ENCODE data around the gene NDUFAF8. TPM values are rescaled to one million over a fixed set of nuclear protein-coding genes. Genes with fewer than 3 reads are reported as not detected.

Gene NDUFAF8
- total RNA-seq, 1 donor from 2014 or later: 61.5 TPM

DNA sequence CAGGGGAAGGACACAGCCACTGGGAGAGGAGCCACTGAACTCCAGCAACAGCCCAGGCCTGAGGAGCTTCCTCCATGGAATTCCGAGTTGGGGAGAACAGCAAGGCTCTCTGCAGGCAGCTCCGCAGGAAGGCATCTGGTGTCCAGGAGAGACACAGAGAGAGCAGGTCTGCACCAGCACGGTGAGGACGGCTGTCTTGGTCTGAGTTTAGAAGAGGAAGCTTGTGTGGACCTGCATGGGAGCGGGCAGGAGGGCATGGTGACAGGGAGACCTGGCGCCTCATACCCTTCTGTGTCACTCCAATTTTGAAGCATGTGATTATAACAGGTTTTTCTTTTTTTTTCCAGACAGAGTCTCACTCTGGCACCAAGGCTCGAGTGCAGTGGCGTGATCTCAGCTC lies 49.6 kb downstream of the NDUFAF8 start:
- Histone ChIP-seq H3K36me3 (peaks cover 16% of the 10 kb centered on the region), H3K27me3 (ENCODE audit: low read depth) (no peaks in the 10 kb centered on the region), H3K27ac (replicated peaks) (no peak overlapping the region), H3K4me3 (no peak overlapping the region), H3K9me3 (replicated peaks) (no peaks in the 10 kb centered on the region), H3K4me1 (peaks cover 68% of the 10 kb centered on the region)
- TF ChIP-seq, protein P1, sequence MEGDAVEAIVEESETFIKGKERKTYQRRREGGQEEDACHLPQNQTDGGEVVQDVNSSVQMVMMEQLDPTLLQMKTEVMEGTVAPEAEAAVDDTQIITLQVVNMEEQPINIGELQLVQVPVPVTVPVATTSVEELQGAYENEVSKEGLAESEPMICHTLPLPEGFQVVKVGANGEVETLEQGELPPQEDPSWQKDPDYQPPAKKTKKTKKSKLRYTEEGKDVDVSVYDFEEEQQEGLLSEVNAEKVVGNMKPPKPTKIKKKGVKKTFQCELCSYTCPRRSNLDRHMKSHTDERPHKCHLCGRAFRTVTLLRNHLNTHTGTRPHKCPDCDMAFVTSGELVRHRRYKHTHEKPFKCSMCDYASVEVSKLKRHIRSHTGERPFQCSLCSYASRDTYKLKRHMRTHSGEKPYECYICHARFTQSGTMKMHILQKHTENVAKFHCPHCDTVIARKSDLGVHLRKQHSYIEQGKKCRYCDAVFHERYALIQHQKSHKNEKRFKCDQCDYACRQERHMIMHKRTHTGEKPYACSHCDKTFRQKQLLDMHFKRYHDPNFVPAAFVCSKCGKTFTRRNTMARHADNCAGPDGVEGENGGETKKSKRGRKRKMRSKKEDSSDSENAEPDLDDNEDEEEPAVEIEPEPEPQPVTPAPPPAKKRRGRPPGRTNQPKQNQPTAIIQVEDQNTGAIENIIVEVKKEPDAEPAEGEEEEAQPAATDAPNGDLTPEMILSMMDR (IDR thresholded peaks at IDR 0.05; ENCODE audit: borderline replicate concordance): no peak
- intact Hi-C loops (cut with micrococcal nuclease): no loop called here
- no peak for DNase-seq

DNA sequence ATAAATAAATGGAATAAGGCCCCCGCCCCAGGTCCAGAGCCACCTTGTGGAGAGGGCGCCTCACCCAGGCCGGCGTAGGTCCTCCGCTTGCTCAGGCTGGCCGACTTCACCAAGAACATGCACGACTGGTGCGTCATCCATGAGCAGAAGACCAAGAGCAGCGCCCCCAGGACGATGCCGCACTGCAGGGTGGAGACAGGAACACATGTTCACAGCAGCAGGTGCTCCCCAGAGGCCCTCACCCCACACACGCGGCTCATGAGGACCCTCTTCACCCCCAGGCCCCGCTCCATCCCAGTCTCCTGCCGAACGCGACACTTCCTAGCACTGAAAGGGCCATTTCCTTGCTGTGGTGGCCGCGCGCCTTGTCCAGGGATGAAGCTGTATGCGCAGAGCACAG lies 50.5 kb downstream of the NDUFAF8 start:
- intact Hi-C loops (cut with micrococcal nuclease): loop anchor here (10.0 kb wide), 1 partner anchor 115 kb away; no protein-coding TSS in a partner anchor
- no peaks in the 10 kb centered on the region for H3K9me3 ChIP-seq (replicated peaks)
- H3K36me3 ChIP-seq: peaks cover 15% of the 10 kb centered on the region
- no peaks in the 10 kb centered on the region for H3K27me3 ChIP-seq (ENCODE audit: low read depth)
- DNase-seq: no peak
- peaks cover 74% of the 10 kb centered on the region for H3K4me1 ChIP-seq
- H3K4me3 ChIP-seq: no peak overlapping the region
- TF ChIP-seq, protein P1 (IDR thresholded peaks at IDR 0.05; ENCODE audit: borderline replicate concordance): no peak
- H3K27ac ChIP-seq (replicated peaks): no peak overlapping the region

DNA sequence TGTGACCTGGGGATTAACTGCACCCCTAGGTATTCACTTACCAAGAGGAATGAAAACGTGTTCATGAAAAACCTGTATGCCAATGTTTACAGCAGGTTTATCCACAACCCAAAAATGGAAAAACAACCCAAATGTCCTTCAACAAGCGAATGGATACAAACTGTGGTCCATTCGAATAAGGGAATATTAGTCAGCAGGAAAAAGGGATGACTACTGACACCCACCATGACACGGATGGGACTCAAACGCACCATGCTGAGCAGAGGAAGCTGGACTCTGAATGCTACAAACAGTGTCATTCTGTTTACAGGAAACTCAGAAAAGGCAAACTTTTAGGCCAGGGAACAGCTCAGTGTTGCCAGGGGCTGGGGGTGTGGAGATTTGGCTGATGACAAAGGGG lies 51.1 kb downstream of the NDUFAF8 start:
- intact Hi-C loops (cut with micrococcal nuclease): loop anchor here (10.0 kb wide), 1 partner anchor 115 kb away; no protein-coding TSS in a partner anchor
- TF ChIP-seq, protein P1 (IDR thresholded peaks at IDR 0.05; ENCODE audit: borderline replicate concordance): no peak
- no peaks in the 10 kb centered on the region for H3K27me3 ChIP-seq (ENCODE audit: low read depth)
- peaks cover 15% of the 10 kb centered on the region for H3K36me3 ChIP-seq
- no peak overlapping the region for H3K27ac ChIP-seq (replicated peaks)
- no peak overlapping the region for H3K4me3 ChIP-seq
- H3K4me1 ChIP-seq: peaks cover 74% of the 10 kb centered on the region
- no peaks in the 10 kb centered on the region for H3K9me3 ChIP-seq (replicated peaks)
- DNase-seq: no peak

Other genes starting within 250 kb of the NDUFAF8 start
- gene CHMP6, start 247.5 kb upstream of the NDUFAF8 start, total RNA-seq: 15.9 TPM
- gene BAIAP2, start 204.2 kb upstream of the NDUFAF8 start, total RNA-seq: 27.9 TPM
- not detected for gene PVALEF, start 73.8 kb upstream of the NDUFAF8 start, total RNA-seq
- 2.3 TPM for gene AATK, start 73.1 kb upstream of the NDUFAF8 start, total RNA-seq
- 7.6 TPM for gene CEP131, start 16.4 kb upstream of the NDUFAF8 start, total RNA-seq
- 15.9 TPM for gene TEPSIN, start 263 bp upstream of the NDUFAF8 start, total RNA-seq
- gene SLC38A10, start 56.0 kb downstream of the NDUFAF8 start, total RNA-seq: 50.1 TPM
- gene BAHCC1, start 156.1 kb downstream of the NDUFAF8 start, total RNA-seq: 7.3 TPM

All from left ventricle myocardium inferior (tissue), 1 donor.